Neural progenitor cell (in vitro differentiated cells): ENCODE results near the gene THEMIS2. TPM values are rescaled to one million over a fixed set of nuclear protein-coding genes. Genes with fewer than 3 reads are reported as not detected.

Source experiments
- DNase-seq: peaks from one replicate; pipeline ENCODE4 v3.0.0-alpha.2; 2016; ENCODE audit warnings: low spot score
- H2AFZ ChIP-seq: fragments of 200-600 bp; sonication (generic); replicated peaks from 2 replicates; pipeline ENCODE4 v1.6.1; 2016; ENCODE audit warnings: antibody characterized with exemption
- H3F3A ChIP-seq: fragments of 200-600 bp; sonication (generic); 2 replicates; pipeline ENCODE4 v1.6.1; 2016; ENCODE audit warnings: antibody characterized with exemption, low read depth
- H3K27ac ChIP-seq: fragments of 200-600 bp; sonication (generic); 2 replicates; pipeline ENCODE4 v1.5.1; 2016; ENCODE audit warnings: mild to moderate bottlenecking
- H3K27me3 ChIP-seq: fragments of 200-600 bp; sonication (generic); 2 replicates; pipeline ENCODE4 v1.6.1; 2016; ENCODE audit warnings: mild to moderate bottlenecking, moderate library complexity
- H3K36me3 ChIP-seq: fragments of 200-600 bp; sonication (generic); 2 replicates; pipeline ENCODE4 v1.5.1; 2016
- H3K4me1 ChIP-seq: fragments of 200-600 bp; sonication (generic); 2 replicates; pipeline ENCODE4 v1.6.1; 2016; ENCODE audit warnings: mixed run types
- H3K4me2 ChIP-seq: fragments of 200-600 bp; sonication (generic); 2 replicates; pipeline ENCODE4 v1.6.1; 2016
- H3K4me3 ChIP-seq: fragments of 200-600 bp; sonication (generic); 2 replicates; pipeline ENCODE4 v1.5.1; 2016
- H3K79me2 ChIP-seq: fragments of 200-600 bp; sonication (generic); 2 replicates; pipeline ENCODE4 v1.6.1; 2016; ENCODE audit warnings: low read depth
- H3K9ac ChIP-seq: fragments of 200-600 bp; sonication (generic); 2 replicates; pipeline ENCODE4 v1.6.1; 2016
- H3K9me3 ChIP-seq: fragments of 200-600 bp; sonication (generic); 2 replicates; pipeline ENCODE4 v1.5.1; 2016; ENCODE audit warnings: low read depth
- H4K20me1 ChIP-seq: fragments of 200-600 bp; sonication (generic); 2 replicates; pipeline ENCODE4 v1.6.1; 2016; ENCODE audit warnings: low read depth
- H3K27ac Mint-ChIP-seq: 3 replicates; pipeline ENCODE4 v1.8.0; 2021; ENCODE audit warnings: mixed read lengths
- H3K27me3 Mint-ChIP-seq: 2 replicates; pipeline ENCODE4 v1.8.0; 2022; ENCODE audit warnings: low read depth, mild to moderate bottlenecking, inconsistent platforms, moderate library complexity, mixed read lengths; ENCODE audit not compliant: insufficient read depth
- H3K36me3 Mint-ChIP-seq: 3 replicates; pipeline ENCODE4 v1.8.0; 2021; ENCODE audit warnings: mixed read lengths
- H3K4me1 Mint-ChIP-seq: 3 replicates; pipeline ENCODE4 v1.8.0; 2021; ENCODE audit warnings: mixed read lengths
- H3K4me3 Mint-ChIP-seq: 3 replicates; pipeline ENCODE4 v1.8.0; 2021; ENCODE audit warnings: mild to moderate bottlenecking, moderate library complexity, mixed read lengths
- H3K9me3 Mint-ChIP-seq: 3 replicates; pipeline ENCODE4 v1.8.0; 2020; ENCODE audit warnings: mixed read lengths
- CTCF ChIP-seq: fragments of 200-600 bp; sonication (generic); IDR thresholded peaks from 2 replicates; pipeline ENCODE4 v1.5.1; 2017; ENCODE audit warnings: antibody characterized with exemption, mild to moderate bottlenecking
- EZH2 ChIP-seq: fragments of 200-600 bp; sonication (generic); IDR thresholded peaks from 2 replicates; pipeline ENCODE4 v1.6.1; 2017; ENCODE audit warnings: antibody characterized with exemption, mild to moderate bottlenecking, moderate library complexity
- EZH2phosphoT487 ChIP-seq: fragments of 200-600 bp; sonication (generic); IDR thresholded peaks from 2 replicates; pipeline ENCODE4 v1.6.1; 2017; ENCODE audit warnings: antibody characterized with exemption
- total RNA-seq: library from RNA; depleted of rRNA; stranded (reverse); fragments of >200 nt; gene quantifications from 2 replicates; pipeline ENCODE4 v1.2.3, GENCODE V29; 2015; ENCODE audit warnings: low replicate concordance

The THEMIS2 gene
- total RNA-seq, 1 donor from 2014 or later, result 1.7 TPM

- TF ChIP-seq EZH2 (no peak), CTCF (no peak), EZH2phosphoT487 (no peak)
- Histone ChIP-seq H3K9me3 (no peaks in the 10 kb centered on the region), H3K27me3 (no peaks in the 10 kb centered on the region), H3F3A (no peaks in the 10 kb centered on the region), H3K9ac (no peak overlapping the region), H3K79me2 (no peaks in the 10 kb centered on the region), H3K4me3 (no peak overlapping the region), H2AFZ (no peak overlapping the region), H3K4me1 (no peaks in the 10 kb centered on the region), H3K27ac (no peak overlapping the region), H3K4me2 (no peak overlapping the region), H4K20me1 (no peaks in the 10 kb centered on the region), H3K36me3 (no peaks in the 10 kb centered on the region)
- Mint-ChIP-seq H3K4me3 (no peak overlapping the region), H3K27ac (no peak overlapping the region), H3K36me3 (peaks cover 8% of the 10 kb centered on the region), H3K4me1 (no peaks in the 10 kb centered on the region), H3K9me3 (no peaks in the 10 kb centered on the region), H3K27me3 (no peaks in the 10 kb centered on the region)
- DNase-seq, result no peak
These were observed 11.2 kb downstream of the THEMIS2 start for GRCh38 chr1:27883536-27883935.

- Mint-ChIP-seq H3K36me3 (peaks cover 10% of the 10 kb centered on the region), H3K4me3 (no peak overlapping the region), H3K27me3 (no peaks in the 10 kb centered on the region), H3K4me1 (no peaks in the 10 kb centered on the region), H3K27ac (peak overlapping the region; percentile 57), H3K9me3 (no peaks in the 10 kb centered on the region)
- peaks cover 3% of the 10 kb centered on the region for H3F3A ChIP-seq
- no peaks in the 10 kb centered on the region for H3K27me3 ChIP-seq
- H4K20me1 ChIP-seq, result no peaks in the 10 kb centered on the region
- H2AFZ ChIP-seq, result no peak overlapping the region
- H3K9me3 ChIP-seq, result no peaks in the 10 kb centered on the region
- no peak for TF ChIP-seq EZH2
- TF ChIP-seq EZH2phosphoT487, result no peak
- TF ChIP-seq CTCF, result no peak
- no peak overlapping the region for H3K4me2 ChIP-seq
- H3K9ac ChIP-seq, result no peak overlapping the region
- H3K4me1 ChIP-seq, result no peaks in the 10 kb centered on the region
- no peaks in the 10 kb centered on the region for H3K79me2 ChIP-seq
- no peak overlapping the region for H3K27ac ChIP-seq
- H3K36me3 ChIP-seq, result no peaks in the 10 kb centered on the region
- H3K4me3 ChIP-seq, result no peak overlapping the region
- DNase-seq, result no peak
These were observed 11.9 kb downstream of the THEMIS2 start for GRCh38 chr1:27884006-27884954.

- Histone ChIP-seq H2AFZ (no peak overlapping the region), H3F3A (peaks cover 6% of the 10 kb centered on the region), H3K9ac (no peak overlapping the region), H3K4me1 (no peaks in the 10 kb centered on the region), H3K27ac (no peak overlapping the region), H3K4me3 (no peak overlapping the region), H3K36me3 (no peaks in the 10 kb centered on the region), H4K20me1 (no peaks in the 10 kb centered on the region), H3K27me3 (no peaks in the 10 kb centered on the region), H3K4me2 (no peak overlapping the region), H3K79me2 (no peaks in the 10 kb centered on the region), H3K9me3 (no peaks in the 10 kb centered on the region)
- no peaks in the 10 kb centered on the region for H3K4me1 Mint-ChIP-seq
- no peak for DNase-seq
- TF ChIP-seq EZH2phosphoT487 (no peak), CTCF (no peak), EZH2 (no peak)
- H3K27ac Mint-ChIP-seq, result no peak overlapping the region
- H3K27me3 Mint-ChIP-seq, result no peaks in the 10 kb centered on the region
- no peak overlapping the region for H3K4me3 Mint-ChIP-seq
- H3K36me3 Mint-ChIP-seq, result peaks cover 12% of the 10 kb centered on the region
- H3K9me3 Mint-ChIP-seq, result no peaks in the 10 kb centered on the region
These were observed 12.8 kb downstream of the THEMIS2 start for GRCh38 chr1:27885114-27885528.
